DMS153 treated with DMSO at 0.1 percent for 48 hours (cell line): ENCODE data around the gene AMPD1.

Experiments used
- DNase-seq: peaks from one replicate; lab custom pipeline; 2025; ENCODE audit not compliant: unreplicated experiment; lab: John Stamatoyannopoulos, UW

Gene AMPD1

GRCh38 chr1:114641377-114641776 is 54.0 kb downstream of the AMPD1 start:
- no peak for DNase-seq

DNA sequence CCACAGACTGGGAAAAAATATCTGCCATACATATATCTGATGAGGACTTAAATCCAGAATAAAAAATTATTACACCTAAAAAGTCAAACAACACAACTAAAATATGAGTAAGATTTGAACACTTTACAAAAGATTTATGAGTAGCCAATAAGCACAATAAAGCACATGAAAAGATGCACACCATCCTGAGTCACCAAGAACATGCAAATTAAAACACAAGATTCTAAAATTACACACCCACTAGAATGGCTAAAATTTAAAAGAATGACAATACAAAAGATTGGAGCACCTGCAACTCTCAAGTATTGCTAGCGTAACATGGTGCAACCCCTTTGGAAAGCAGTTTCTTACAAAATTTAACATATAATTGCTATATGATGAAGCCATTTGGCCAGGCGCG is 56.4 kb downstream of the AMPD1 start:
- DNase-seq = no peak

DNA sequence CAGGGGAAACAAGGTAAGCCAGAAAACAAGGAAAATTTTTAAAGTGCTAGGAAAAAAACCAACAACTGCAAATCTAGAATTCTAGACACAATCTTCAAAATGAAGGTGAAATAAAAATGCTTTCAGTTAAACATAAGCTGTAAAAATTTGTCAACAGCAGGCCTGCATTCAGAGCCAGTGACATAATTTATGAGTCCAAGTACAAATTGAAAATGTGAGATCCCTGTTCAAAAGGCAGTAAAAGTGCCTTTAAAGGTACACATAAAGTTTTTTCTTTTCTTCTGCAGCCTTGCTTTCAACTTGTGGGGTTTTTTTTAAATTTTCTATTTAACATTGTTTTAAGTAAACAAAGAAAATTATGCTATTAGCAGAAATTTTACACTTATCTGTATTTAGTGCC is 62.9 kb downstream of the AMPD1 start:
- no peak for DNase-seq

GRCh38 chr1:114627107-114627506 is 68.2 kb downstream of the AMPD1 start:
- DNase-seq = no peak

DNA sequence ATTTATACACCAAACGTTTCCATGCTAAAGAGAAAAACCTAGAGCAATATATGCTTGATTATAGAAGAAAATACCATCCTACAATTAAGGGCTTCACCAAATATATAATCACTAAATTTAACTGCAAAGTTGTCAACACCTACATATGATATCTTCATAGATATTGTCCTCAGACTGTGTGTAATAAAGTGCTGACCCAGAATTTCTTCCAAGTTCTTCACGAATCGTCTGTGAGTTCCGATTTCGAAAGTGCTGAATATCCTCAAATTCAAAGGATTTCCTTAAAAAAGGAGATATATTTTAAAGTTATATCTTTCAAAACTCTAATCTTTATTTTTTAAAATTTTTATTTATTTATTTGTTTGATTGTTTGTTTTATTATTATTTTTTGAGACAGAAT is 72.0 kb downstream of the AMPD1 start:
- DNase-seq = no peak
